Activated T-helper 1 cell treated with anti-CD3 and anti-CD28 coated beads, Interleukin-12 subunit alpha, Interleukin-12 subunit beta, Interleukin-2, Interleukin-4 antibody, amounts not matched to agents 30 ng/mL and 10 ng/mL and 1 ng/mL, durations not matched to agents 14 hours and 24 hours and 36 hours (primary cell): ENCODE results near the gene OR4D10. TPM values are rescaled to one million over a fixed set of nuclear protein-coding genes. Genes with fewer than 3 reads are reported as not detected.
A peak's percentile ranks its signal among the peaks of the same experiment; 100 is the strongest.
"Not testable (repeated sequence)": the region's sequence is repeated elsewhere in the genome, so short reads cannot be mapped to it uniquely, and the experiment has no call there.

Experiments
- DNase-seq: peaks from one replicate; pipeline ENCODE4 v3.0.0; 2021; ENCODE audit warnings: low spot score
- H3K27ac Mint-ChIP-seq: one replicate; pipeline ENCODE4 v1.8.0; 2021; ENCODE audit warnings: mild to moderate bottlenecking, mixed read lengths
- H3K27me3 Mint-ChIP-seq: one replicate; pipeline ENCODE4 v1.8.0; 2022; ENCODE audit warnings: mild to moderate bottlenecking, moderate library complexity, mixed read lengths; ENCODE audit not compliant: insufficient read depth
- H3K36me3 Mint-ChIP-seq: one replicate; pipeline ENCODE4 v1.8.0; 2021; ENCODE audit warnings: low read depth, mixed read lengths
- H3K4me1 Mint-ChIP-seq: one replicate; pipeline ENCODE4 v1.8.0; 2021; ENCODE audit warnings: low read depth, mixed read lengths
- H3K4me3 Mint-ChIP-seq: one replicate; pipeline ENCODE4 v1.8.0; 2021; ENCODE audit warnings: mild to moderate bottlenecking, moderate library complexity, mixed read lengths
- H3K9me3 Mint-ChIP-seq: one replicate; pipeline ENCODE4 v1.8.0; 2021; ENCODE audit warnings: mixed read lengths
- intact Hi-C: fragments of 100-400 bp; cut with micrococcal nuclease; formaldehyde crosslinking; loops from one replicate; pipeline ENCODE4 v1.15.1; 2024
- total RNA-seq: library from RNA; stranded (reverse); gene quantifications from 2 replicates; pipeline ENCODE4 v1.2.3, GENCODE V29; 2022

Gene OR4D10
- not detected in 2 replicates for total RNA-seq

GRCh38 chr11:59473015-59473414 lies at the start of gene OR4D10:
OR4D10 (plus strand) TSS chr11:59473315; CDS start chr11:59477430, 4,115 bp downstream.
- DNase-seq: no peak
- Mint-ChIP-seq H3K4me1 (no peaks in the 10 kb centered on the region), H3K9me3 (no peaks in the 10 kb centered on the region), H3K36me3 (no peaks in the 10 kb centered on the region), H3K27me3 (peaks cover 1% of the 10 kb centered on the region), H3K27ac (no peak within 1 kb of the TSS), H3K4me3 (no peak within 1 kb of the TSS)
- intact Hi-C loops: no loop called here

- intact Hi-C loops: no loop called here
- H3K36me3 Mint-ChIP-seq: no peaks in the 10 kb centered on the region
- H3K4me1 Mint-ChIP-seq: no peaks in the 10 kb centered on the region
These were observed 49.3 kb upstream of the OR4D10 start for GRCh38 chr11:59423835-59424234.

DNA sequence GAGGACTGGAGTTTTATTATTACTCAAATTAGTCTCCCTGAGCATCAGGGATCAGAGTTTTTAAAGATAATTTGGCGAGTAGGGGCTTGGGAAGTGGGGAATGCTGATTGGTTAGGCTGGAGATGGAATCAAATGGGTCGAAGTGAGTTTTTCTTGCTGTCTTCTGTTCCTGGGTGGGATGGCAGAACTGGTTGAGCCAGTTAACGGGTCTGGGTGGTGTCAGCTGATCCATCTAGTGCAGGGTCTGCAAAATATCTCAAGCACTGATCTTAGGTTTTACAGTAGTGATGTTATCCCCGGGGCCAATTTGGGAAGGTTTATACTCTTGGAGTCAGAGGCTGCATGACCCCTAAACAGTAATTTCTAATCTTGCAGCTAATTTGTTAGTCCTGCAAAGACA lies 48.0 kb upstream of the OR4D10 start:
- H3K36me3 Mint-ChIP-seq: no peaks in the 10 kb centered on the region
- no peaks in the 10 kb centered on the region for H3K9me3 Mint-ChIP-seq
- H3K27ac Mint-ChIP-seq: no peak overlapping the region
- no peak for DNase-seq
- H3K4me1 Mint-ChIP-seq: no peaks in the 10 kb centered on the region
- H3K4me3 Mint-ChIP-seq: no peak overlapping the region
- intact Hi-C loops: no loop called here
- H3K27me3 Mint-ChIP-seq: peaks cover 10% of the 10 kb centered on the region

More at GRCh38 chr11:59423835-59424234, 49.3 kb upstream of the OR4D10 start:
- no peak for DNase-seq
- Mint-ChIP-seq H3K9me3 (no peaks in the 10 kb centered on the region), H3K27me3 (peaks cover 10% of the 10 kb centered on the region), H3K27ac (no peak overlapping the region), H3K4me3 (no peak overlapping the region)

DNA sequence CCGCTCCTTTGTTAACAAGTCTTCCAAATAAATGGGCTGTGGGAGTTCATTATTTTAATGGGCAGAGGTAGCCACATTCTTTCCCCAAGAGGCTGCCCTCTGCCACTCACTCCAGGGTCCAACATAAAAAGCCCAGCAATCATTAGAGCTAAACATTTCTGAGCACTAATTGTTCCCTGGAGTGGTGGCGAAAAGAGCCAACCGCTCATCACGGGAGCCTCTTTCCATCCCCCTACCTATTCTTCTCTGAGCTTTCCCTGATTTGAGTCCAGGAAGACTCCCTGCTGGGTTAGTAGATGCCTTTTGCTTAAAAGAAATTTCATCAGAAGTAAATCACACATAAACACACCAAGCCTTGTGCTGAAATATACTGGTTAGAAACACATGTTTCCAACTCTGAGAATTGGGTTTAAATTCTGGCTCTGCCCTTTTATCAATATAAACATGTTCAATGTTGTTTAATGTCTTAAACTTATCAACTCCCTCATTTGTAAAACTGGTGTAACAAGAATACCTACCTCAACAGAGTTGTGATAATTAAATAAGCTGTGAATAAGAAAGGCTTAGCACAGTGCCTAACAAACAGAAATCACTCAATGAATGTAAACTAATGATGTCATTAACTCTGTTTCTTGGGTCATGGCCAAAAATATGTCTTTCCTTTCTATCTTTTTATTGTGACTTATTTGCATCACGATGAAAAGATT lies 46.6 kb upstream of the OR4D10 start, which contains the start of gene OR5A2:
Gene OR5A2, minus strand, starts transcription at position 53 of the 707 bp plus-strand sequence. CDS start 3,460 bp downstream, outside the sequence.
- H3K9me3 Mint-ChIP-seq: no peaks in the 10 kb centered on the region

DNA sequence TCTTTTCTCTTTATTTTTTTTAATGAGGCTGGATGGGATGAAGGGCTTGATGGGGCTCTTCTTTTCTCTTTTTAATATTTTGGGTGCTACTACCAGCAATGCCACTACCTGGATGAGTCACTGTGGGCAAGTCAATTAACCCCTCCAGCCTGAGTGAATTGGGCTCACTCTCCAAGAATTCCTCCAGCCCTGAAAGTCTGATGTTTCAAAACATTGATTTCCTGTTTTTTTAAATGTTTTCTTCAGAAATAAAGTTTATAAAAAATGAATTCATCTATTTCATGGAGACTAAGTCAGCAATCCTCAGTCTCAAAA lies 46.1 kb upstream of the OR4D10 start:
- intact Hi-C loops: no loop called here
- peaks cover 10% of the 10 kb centered on the region for H3K27me3 Mint-ChIP-seq
- H3K4me3 Mint-ChIP-seq: no peak overlapping the region
- no peak overlapping the region for H3K27ac Mint-ChIP-seq
- DNase-seq: no peak
- H3K4me1 Mint-ChIP-seq: no peaks in the 10 kb centered on the region
- H3K9me3 Mint-ChIP-seq: no peaks in the 10 kb centered on the region
- no peaks in the 10 kb centered on the region for H3K36me3 Mint-ChIP-seq

More for the DNA sequence above, 46.6 kb upstream of the OR4D10 start, which contains the start of gene OR5A2:
- intact Hi-C loops: no loop called here
- H3K4me3 Mint-ChIP-seq: no peak within 1 kb of the TSS
- H3K27me3 Mint-ChIP-seq: peaks cover 8% of the 10 kb centered on the region
- no peaks in the 10 kb centered on the region for H3K36me3 Mint-ChIP-seq
- no peaks in the 10 kb centered on the region for H3K4me1 Mint-ChIP-seq
- no peak for DNase-seq
- H3K27ac Mint-ChIP-seq: no peak within 1 kb of the TSS

GRCh38 chr11:59429924-59430516 lies 43.1 kb upstream of the OR4D10 start:
- peaks cover 6% of the 10 kb centered on the region for H3K27me3 Mint-ChIP-seq
- H3K27ac Mint-ChIP-seq: no peak overlapping the region

DNA sequence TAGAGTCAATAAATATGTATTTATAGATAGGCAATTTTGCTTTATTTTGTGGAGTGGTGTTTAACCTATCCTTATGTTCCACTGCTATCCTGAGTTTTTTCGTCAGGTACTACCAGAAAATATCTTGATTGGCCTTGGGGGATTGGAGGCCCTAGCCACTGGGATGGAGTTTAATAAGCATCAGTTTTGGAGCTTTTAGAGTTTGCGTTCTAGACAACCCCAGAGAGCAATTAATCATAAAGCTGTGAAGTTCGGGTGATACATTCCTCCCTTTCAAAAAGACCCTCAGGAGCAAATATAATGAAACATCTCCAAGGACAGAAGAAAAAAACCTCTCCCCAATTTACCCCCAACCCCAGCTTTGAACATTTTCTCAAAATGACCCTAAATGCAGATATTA lies 36.9 kb upstream of the OR4D10 start, which contains the start of gene OR5A1:
Gene OR5A1, plus strand, starts transcription at position 301 of the 400 bp plus-strand sequence. CDS start 6,700 bp downstream, outside the sequence.
- H3K9me3 Mint-ChIP-seq: no peaks in the 10 kb centered on the region
- H3K4me3 Mint-ChIP-seq: no peak within 1 kb of the TSS
- H3K27me3 Mint-ChIP-seq: peaks cover 7% of the 10 kb centered on the region
- DNase-seq: no peak
- H3K36me3 Mint-ChIP-seq: no peaks in the 10 kb centered on the region
- no peak within 1 kb of the TSS for H3K27ac Mint-ChIP-seq
- intact Hi-C loops: no loop called here
- H3K4me1 Mint-ChIP-seq: no peaks in the 10 kb centered on the region

More at GRCh38 chr11:59429924-59430516, 43.1 kb upstream of the OR4D10 start:
- intact Hi-C loops: loop anchor here (1.0 to 2.0 kb wide), 3 partner anchors 146 to 259 kb away; no protein-coding TSS in a partner anchor
- peak; percentile 24 for DNase-seq
- H3K36me3 Mint-ChIP-seq: no peaks in the 10 kb centered on the region
- H3K4me1 Mint-ChIP-seq: no peaks in the 10 kb centered on the region
- no peak overlapping the region for H3K4me3 Mint-ChIP-seq
- H3K9me3 Mint-ChIP-seq: no peaks in the 10 kb centered on the region

DNA sequence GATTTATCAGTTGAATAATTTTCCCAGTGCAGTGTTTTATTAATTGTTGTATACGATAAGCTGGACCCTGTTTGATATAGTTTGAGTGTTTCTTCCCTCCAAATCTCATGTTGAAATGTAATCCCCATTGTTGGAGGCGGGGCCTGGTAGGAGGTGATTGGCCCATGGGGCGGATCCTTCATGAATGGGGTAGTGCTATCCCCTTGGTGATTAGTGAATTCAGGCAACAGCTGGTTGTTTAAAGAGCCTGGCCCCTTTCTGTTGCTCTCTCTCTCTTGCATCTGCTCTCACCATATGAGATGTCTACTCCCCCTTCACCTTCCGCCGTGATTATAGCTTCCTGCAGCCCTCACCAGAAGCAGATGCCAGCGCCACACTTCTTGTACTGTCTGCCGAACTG lies 35.3 kb upstream of the OR4D10 start:
- intact Hi-C loops: no loop called here
- Mint-ChIP-seq H3K4me1 (no peaks in the 10 kb centered on the region), H3K27me3 (peaks cover 5% of the 10 kb centered on the region), H3K9me3 (no peaks in the 10 kb centered on the region), H3K36me3 (no peaks in the 10 kb centered on the region), H3K4me3 (no peak overlapping the region), H3K27ac (no peak overlapping the region)
- no peak for DNase-seq

GRCh38 chr11:59445624-59446023 lies 27.5 kb upstream of the OR4D10 start:
- H3K27me3 Mint-ChIP-seq, H3K4me1 Mint-ChIP-seq, intact Hi-C loops, H3K9me3 Mint-ChIP-seq, H3K4me3 Mint-ChIP-seq, DNase-seq, H3K36me3 Mint-ChIP-seq, H3K27ac Mint-ChIP-seq: not testable (repeated sequence)

- Mint-ChIP-seq H3K27ac (no peak overlapping the region), H3K4me1 (no peaks in the 10 kb centered on the region), H3K27me3 (peaks cover 7% of the 10 kb centered on the region), H3K4me3 (no peak overlapping the region), H3K9me3 (peaks cover 9% of the 10 kb centered on the region), H3K36me3 (no peaks in the 10 kb centered on the region)
- DNase-seq: no peak
- intact Hi-C loops: no loop called here
These were observed 24.6 kb upstream of the OR4D10 start for GRCh38 chr11:59448484-59448883.

GRCh38 chr11:59456661-59457060 lies 16.5 kb upstream of the OR4D10 start, which contains the start of gene OR4D6:
OR4D6 (plus strand) TSS chr11:59456961; CDS start chr11:59456961, 0 bp downstream.
- H3K36me3 Mint-ChIP-seq: no peaks in the 10 kb centered on the region
- peaks cover 4% of the 10 kb centered on the region for H3K27me3 Mint-ChIP-seq
- DNase-seq: no peak
- H3K9me3 Mint-ChIP-seq: no peaks in the 10 kb centered on the region
- H3K4me3 Mint-ChIP-seq: no peak within 1 kb of the TSS
- no peaks in the 10 kb centered on the region for H3K4me1 Mint-ChIP-seq
- no peak within 1 kb of the TSS for H3K27ac Mint-ChIP-seq
- intact Hi-C loops: no loop called here

DNA sequence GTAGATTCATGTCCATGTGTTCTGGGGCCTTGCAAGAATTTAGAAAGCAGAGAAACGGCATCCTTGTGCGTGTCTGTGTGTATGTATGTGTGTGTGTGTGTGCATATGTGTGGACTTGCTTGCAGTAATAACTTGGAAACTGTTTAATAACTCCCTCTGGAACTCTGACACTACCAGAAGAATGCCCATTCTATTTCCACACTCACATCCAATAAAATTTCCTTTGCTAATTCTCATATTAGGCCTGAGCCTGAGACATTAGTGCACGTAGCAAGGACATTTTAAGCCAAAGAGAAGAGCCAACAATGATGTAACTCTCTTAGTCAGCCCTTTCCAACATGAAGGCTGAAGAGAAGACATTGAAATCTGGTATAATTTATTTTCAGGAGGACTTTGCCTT lies 13.2 kb upstream of the OR4D10 start:
- no peak overlapping the region for H3K4me3 Mint-ChIP-seq
- intact Hi-C loops: no loop called here
- no peaks in the 10 kb centered on the region for H3K9me3 Mint-ChIP-seq
- no peaks in the 10 kb centered on the region for H3K4me1 Mint-ChIP-seq
- H3K27ac Mint-ChIP-seq: no peak overlapping the region
- DNase-seq: no peak
- H3K27me3 Mint-ChIP-seq: peaks cover 6% of the 10 kb centered on the region
- no peaks in the 10 kb centered on the region for H3K36me3 Mint-ChIP-seq

- intact Hi-C loops: no loop called here
- Mint-ChIP-seq H3K9me3 (no peaks in the 10 kb centered on the region), H3K27ac (no peak overlapping the region), H3K27me3 (peaks cover 8% of the 10 kb centered on the region), H3K36me3 (no peaks in the 10 kb centered on the region), H3K4me1 (no peaks in the 10 kb centered on the region), H3K4me3 (no peak overlapping the region)
- no peak for DNase-seq
These were observed 9.9 kb upstream of the OR4D10 start for GRCh38 chr11:59463190-59463641.
